Activated T-helper 1 cell treated with anti-CD3 and anti-CD28 coated beads, Interleukin-12 subunit alpha, Interleukin-12 subunit beta, Interleukin-2, Interleukin-4 antibody, amounts not matched to agents 30 ng/mL and 10 ng/mL and 1 ng/mL, durations not matched to agents 14 hours and 24 hours and 36 hours (primary cell): Measurements from ENCODE around the gene MRPS7. TPM values are rescaled to one million over a fixed set of nuclear protein-coding genes. Genes with fewer than 3 reads are reported as not detected.
"Not testable (repeated sequence)": the region's sequence is repeated elsewhere in the genome, so short reads cannot be mapped to it uniquely, and the experiment has no call there.

Experiments used
- DNase-seq: peaks from one replicate; pipeline ENCODE4 v3.0.0; 2021; ENCODE audit warnings: low spot score
- H3K27ac Mint-ChIP-seq: one replicate; pipeline ENCODE4 v1.8.0; 2021; ENCODE audit warnings: mild to moderate bottlenecking, mixed read lengths
- H3K27me3 Mint-ChIP-seq: one replicate; pipeline ENCODE4 v1.8.0; 2022; ENCODE audit warnings: mild to moderate bottlenecking, moderate library complexity, mixed read lengths; ENCODE audit not compliant: insufficient read depth
- H3K36me3 Mint-ChIP-seq: one replicate; pipeline ENCODE4 v1.8.0; 2021; ENCODE audit warnings: low read depth, mixed read lengths
- H3K4me1 Mint-ChIP-seq: one replicate; pipeline ENCODE4 v1.8.0; 2021; ENCODE audit warnings: low read depth, mixed read lengths
- H3K4me3 Mint-ChIP-seq: one replicate; pipeline ENCODE4 v1.8.0; 2021; ENCODE audit warnings: mild to moderate bottlenecking, moderate library complexity, mixed read lengths
- H3K9me3 Mint-ChIP-seq: one replicate; pipeline ENCODE4 v1.8.0; 2021; ENCODE audit warnings: mixed read lengths
- intact Hi-C: fragments of 100-400 bp; cut with micrococcal nuclease; formaldehyde crosslinking; loops from one replicate; pipeline ENCODE4 v1.15.1; 2024
- total RNA-seq: library from RNA; stranded (reverse); gene quantifications from 2 replicates; pipeline ENCODE4 v1.2.3, GENCODE V29; 2022

MRPS7 gene
- total RNA-seq, 1 donor from 2014 or later: 126 TPM

- Mint-ChIP-seq H3K36me3 (peaks cover 27% of the 10 kb centered on the region), H3K9me3 (no peaks in the 10 kb centered on the region), H3K4me3 (peak overlapping the region; percentile 88), H3K4me1 (peaks cover 36% of the 10 kb centered on the region), H3K27me3 (no peaks in the 10 kb centered on the region), H3K27ac (peak overlapping the region; percentile 84)
- no peak for DNase-seq
- intact Hi-C loops: loop anchor here (1.0 to 10.0 kb wide), 5 partner anchors 8 to 405 kb away; partner anchors contain the start of genes FDXR and MYO15B
Observed at GRCh38 chr17:75269844-75270217, 8.2 kb downstream of the MRPS7 start.

DNA sequence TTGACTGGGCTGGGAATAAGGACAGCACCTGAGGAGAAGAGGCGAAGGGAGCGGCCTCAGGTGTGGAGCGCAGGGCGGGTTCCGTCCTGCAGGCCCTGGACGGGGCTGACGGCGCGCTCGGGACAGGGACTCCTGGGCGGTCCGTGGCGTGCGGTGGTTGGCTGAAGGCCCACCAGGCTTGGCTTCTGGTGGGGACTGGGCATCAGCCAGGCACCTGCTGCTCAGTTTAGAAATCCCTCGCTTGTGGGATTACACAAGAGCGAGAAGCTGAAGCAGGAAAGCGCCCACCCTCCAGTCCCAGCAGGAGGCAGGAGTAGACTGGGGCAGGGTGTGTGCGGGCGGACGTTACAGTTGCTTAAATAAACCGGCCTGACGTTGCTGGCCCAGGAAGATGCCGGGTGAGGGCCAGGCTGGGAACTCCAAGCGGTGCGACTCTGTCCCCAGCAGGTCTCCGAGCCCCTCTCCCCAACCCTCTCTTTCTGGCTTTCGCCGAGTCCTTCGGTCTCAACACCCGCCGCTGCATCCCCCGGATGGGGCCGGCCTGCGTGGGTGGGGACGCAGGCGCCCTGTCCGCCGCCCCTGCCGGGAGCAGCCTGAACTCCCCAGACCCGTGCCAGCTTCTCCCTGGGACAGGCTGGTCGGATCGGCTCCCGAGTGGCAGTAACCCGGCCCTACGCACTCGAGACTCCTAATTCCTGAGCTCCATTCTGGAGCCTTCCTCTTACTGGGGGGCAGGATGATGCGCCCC lies 8.7 kb downstream of the MRPS7 start:
- H3K4me3 Mint-ChIP-seq: peak overlapping the region; percentile 88
- intact Hi-C loops: loop anchor here (1.0 to 10.0 kb wide), 3 partner anchors 8 to 314 kb away; partner anchors contain the start of gene MYO15B
- H3K36me3 Mint-ChIP-seq: peaks cover 30% of the 10 kb centered on the region
- DNase-seq: peak; percentile 56
- H3K9me3 Mint-ChIP-seq: no peaks in the 10 kb centered on the region
- peak overlapping the region; percentile 84 for H3K27ac Mint-ChIP-seq
- H3K27me3 Mint-ChIP-seq: no peaks in the 10 kb centered on the region
- peaks cover 36% of the 10 kb centered on the region for H3K4me1 Mint-ChIP-seq

GRCh38 chr17:75270966-75271232 lies 9.2 kb downstream of the MRPS7 start, which contains the start of gene MIF4GD:
Gene MIF4GD, minus strand, starts transcription at chr17:75271231. Its CDS starts 1,036 bp downstream, at chr17:75270195.
- Mint-ChIP-seq H3K27ac (peak within 1 kb of the TSS; percentile 86), H3K36me3 (peaks cover 30% of the 10 kb centered on the region), H3K27me3 (no peaks in the 10 kb centered on the region), H3K9me3 (no peaks in the 10 kb centered on the region), H3K4me3 (peak within 1 kb of the TSS; percentile 92), H3K4me1 (peaks cover 36% of the 10 kb centered on the region)
- intact Hi-C loops: loop anchor here (1.0 to 10.0 kb wide), 7 partner anchors 9 to 314 kb away; partner anchors contain the start of genes MYO15B, SLC25A19 and SUMO2
- no peak for DNase-seq

DNA sequence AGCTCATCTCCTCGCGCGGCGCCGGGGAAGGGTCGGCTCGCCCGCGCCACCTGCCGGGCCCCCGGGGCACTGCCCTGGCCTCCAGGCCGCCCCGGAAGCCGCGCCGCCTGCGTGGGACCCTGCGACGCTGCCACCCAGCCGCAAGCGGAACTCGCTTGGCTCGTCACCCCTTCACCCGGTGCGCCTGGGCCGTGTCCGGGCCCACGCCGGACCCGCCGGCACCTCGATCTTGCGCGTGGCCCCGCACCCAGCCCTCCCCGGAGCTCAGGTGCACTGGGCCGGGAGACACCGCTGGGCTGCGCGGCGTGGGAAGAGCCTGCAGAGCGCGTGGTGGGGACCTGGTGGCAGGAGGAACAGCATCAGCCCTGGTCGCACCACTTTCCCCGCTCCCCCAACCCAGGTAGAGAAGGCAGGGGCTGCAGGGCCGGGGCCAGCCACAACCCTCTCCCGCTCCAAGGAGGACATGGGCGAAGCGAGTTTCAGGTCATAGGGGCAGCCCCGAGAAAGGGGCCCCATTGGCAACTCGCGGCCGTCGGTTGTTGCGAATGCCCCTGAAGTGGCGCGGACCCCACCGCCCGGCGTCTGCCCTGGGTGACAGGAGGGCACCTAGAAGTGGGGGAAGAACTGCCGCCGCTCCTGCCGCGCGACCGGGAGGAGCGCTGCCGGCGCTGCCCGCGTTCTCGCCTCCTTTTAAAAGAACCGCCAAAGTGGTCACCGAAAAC lies 9.7 kb downstream of the MRPS7 start:
- intact Hi-C loops: loop anchor here (1.0 to 10.0 kb wide), 5 partner anchors 18 to 313 kb away; partner anchors contain the start of genes MYO15B, SLC25A19 and SUMO2
- Mint-ChIP-seq H3K27me3 (no peaks in the 10 kb centered on the region), H3K36me3 (peaks cover 29% of the 10 kb centered on the region), H3K4me1 (peaks cover 36% of the 10 kb centered on the region), H3K9me3 (no peaks in the 10 kb centered on the region), H3K4me3 (peak overlapping the region; percentile 92), H3K27ac (peak overlapping the region; percentile 86)
- peak; percentile 90 for DNase-seq

DNA sequence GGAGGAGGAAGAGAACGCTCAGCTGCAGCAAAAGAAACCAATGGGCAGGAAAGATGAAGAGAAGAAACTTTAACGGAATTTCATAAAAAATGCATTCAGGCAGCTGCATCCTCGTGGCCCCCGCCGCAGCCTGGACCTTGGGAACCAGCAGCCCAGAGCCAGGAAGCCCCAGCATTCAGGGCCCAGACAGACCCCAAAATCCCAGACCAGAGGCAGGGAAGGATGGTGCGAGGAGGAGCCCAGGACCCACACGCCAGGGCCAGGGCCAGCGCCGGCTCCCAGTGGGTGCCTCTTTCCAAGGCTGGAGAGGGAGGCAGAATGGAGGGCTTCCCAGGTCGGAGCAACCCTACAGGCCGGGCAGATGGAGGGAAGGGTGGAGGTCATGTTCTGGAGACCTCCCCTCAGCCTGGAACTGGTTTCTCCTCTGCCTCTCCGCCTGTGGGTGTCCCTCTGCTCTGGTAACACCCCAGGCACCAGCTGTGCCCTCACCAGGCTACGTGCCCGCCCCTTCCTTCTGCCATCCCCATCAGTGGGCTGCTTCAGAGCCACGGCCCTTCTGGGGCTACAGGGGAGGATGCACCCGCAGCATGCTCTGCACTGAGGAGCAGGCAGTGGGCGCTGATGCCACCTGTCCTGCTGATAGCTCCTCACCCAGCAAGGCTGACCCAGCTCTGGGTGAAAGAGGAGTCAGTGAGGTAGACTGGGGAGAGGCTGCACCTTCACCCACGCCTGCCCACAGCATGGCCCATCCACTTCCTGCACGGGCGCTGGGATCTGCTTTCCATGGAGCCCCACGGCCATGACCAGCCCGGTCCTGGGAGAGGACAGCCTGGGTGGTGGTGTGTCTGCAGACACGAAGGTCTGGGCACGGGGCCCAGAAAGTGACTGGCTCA lies 10.5 kb downstream of the MRPS7 start:
- no peaks in the 10 kb centered on the region for H3K9me3 Mint-ChIP-seq
- H3K4me3 Mint-ChIP-seq: peak overlapping the region; percentile 92
- DNase-seq: no peak
- H3K36me3 Mint-ChIP-seq: peaks cover 25% of the 10 kb centered on the region
- H3K4me1 Mint-ChIP-seq: peaks cover 36% of the 10 kb centered on the region
- H3K27ac Mint-ChIP-seq: peak overlapping the region; percentile 86
- no peaks in the 10 kb centered on the region for H3K27me3 Mint-ChIP-seq
- intact Hi-C loops: loop anchor here (1.0 to 10.0 kb wide), 5 partner anchors 17 to 313 kb away; partner anchors contain the start of genes MYO15B, SLC25A19 and SUMO2

- Mint-ChIP-seq H3K4me1 (peaks cover 36% of the 10 kb centered on the region), H3K27me3 (no peaks in the 10 kb centered on the region), H3K27ac (peak overlapping the region; percentile 43), H3K4me3 (peak overlapping the region; percentile 92), H3K36me3 (peaks cover 25% of the 10 kb centered on the region), H3K9me3 (no peaks in the 10 kb centered on the region)
- intact Hi-C loops: loop anchor here (10.0 kb wide), 1 partner anchor 312 kb away; the partner anchor contains the start of gene MYO15B
- DNase-seq: no peak
Observed at GRCh38 chr17:75272848-75273184, 11.1 kb downstream of the MRPS7 start.

GRCh38 chr17:75273977-75274708 lies 12.5 kb downstream of the MRPS7 start:
- no peaks in the 10 kb centered on the region for H3K9me3 Mint-ChIP-seq
- peaks cover 33% of the 10 kb centered on the region for H3K4me1 Mint-ChIP-seq
- peaks cover 27% of the 10 kb centered on the region for H3K36me3 Mint-ChIP-seq
- intact Hi-C loops: loop anchor here (10.0 kb wide), 1 partner anchor 311 kb away; the partner anchor contains the start of gene MYO15B
- H3K27ac Mint-ChIP-seq: no peak overlapping the region
- no peaks in the 10 kb centered on the region for H3K27me3 Mint-ChIP-seq
- H3K4me3 Mint-ChIP-seq: peak overlapping the region; percentile 34
- DNase-seq: no peak

GRCh38 chr17:75277664-75278071 lies 16.0 kb downstream of the MRPS7 start:
- no peaks in the 10 kb centered on the region for H3K27me3 Mint-ChIP-seq
- H3K9me3 Mint-ChIP-seq: no peaks in the 10 kb centered on the region
- H3K4me3 Mint-ChIP-seq: no peak overlapping the region
- H3K27ac Mint-ChIP-seq: no peak overlapping the region
- H3K36me3 Mint-ChIP-seq: peaks cover 27% of the 10 kb centered on the region
- no peak for DNase-seq
- intact Hi-C loops: loop anchor here (10.0 kb wide), 1 partner anchor 307 kb away; the partner anchor contains the start of gene MYO15B
- H3K4me1 Mint-ChIP-seq: peaks cover 15% of the 10 kb centered on the region

- H3K4me3 Mint-ChIP-seq, H3K4me1 Mint-ChIP-seq, H3K9me3 Mint-ChIP-seq, H3K27ac Mint-ChIP-seq, DNase-seq, intact Hi-C loops, H3K27me3 Mint-ChIP-seq: not testable (repeated sequence)
- peaks cover 22% of the 10 kb centered on the region for H3K36me3 Mint-ChIP-seq
Observed at GRCh38 chr17:75280189-75280588, 18.5 kb downstream of the MRPS7 start.

- no peak for DNase-seq
- intact Hi-C loops: no loop called here
- Mint-ChIP-seq H3K9me3 (no peaks in the 10 kb centered on the region), H3K4me3 (no peak overlapping the region), H3K36me3 (peaks cover 42% of the 10 kb centered on the region), H3K4me1 (peaks cover 18% of the 10 kb centered on the region), H3K27ac (no peak overlapping the region), H3K27me3 (no peaks in the 10 kb centered on the region)
Observed at GRCh38 chr17:75285123-75285522, 23.4 kb downstream of the MRPS7 start.

DNA sequence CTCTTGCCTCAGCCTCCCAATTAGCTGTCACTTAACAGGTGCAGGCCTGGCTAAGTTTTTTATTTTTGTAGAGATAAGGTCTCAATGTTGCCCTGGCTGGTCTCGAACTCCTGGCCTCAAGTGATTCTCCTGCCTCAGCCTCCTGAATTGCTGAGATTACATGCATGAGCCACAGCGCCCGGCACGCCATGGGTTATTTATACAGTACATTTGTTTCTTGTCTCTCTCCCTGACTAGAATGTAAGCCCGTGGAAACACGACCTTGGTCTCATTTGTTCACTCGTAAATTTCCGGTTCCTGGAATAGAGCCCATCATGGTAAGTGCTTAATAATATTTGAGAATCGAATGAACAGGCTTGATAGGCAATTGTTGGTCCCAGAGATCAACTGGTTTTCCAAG lies 25.5 kb downstream of the MRPS7 start:
- no peak overlapping the region for H3K27ac Mint-ChIP-seq
- H3K4me3 Mint-ChIP-seq: peak overlapping the region; percentile 97
- intact Hi-C loops: no loop called here
- H3K36me3 Mint-ChIP-seq: peaks cover 36% of the 10 kb centered on the region
- peaks cover 22% of the 10 kb centered on the region for H3K4me1 Mint-ChIP-seq
- DNase-seq: no peak
- H3K27me3 Mint-ChIP-seq: no peaks in the 10 kb centered on the region
- no peaks in the 10 kb centered on the region for H3K9me3 Mint-ChIP-seq

DNA sequence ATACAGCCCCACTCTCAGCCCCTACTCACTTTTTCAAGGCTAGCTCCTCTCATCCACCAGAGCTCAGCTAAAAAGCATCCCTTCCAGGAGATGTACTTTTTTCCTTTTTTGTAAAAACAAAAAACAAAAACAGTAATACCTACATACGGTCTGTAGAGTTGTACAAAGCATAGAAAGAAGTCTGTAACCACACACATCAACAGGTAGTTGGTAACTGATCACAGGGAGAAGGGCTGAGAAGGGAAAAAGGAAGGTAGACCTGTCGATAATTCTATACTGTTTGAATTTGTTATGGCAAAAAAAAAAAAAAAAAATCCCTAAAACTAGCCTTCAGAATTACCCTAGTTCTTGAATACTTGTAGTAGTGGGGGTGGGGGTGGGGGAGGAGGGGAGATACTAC lies 26.7 kb downstream of the MRPS7 start:
- H3K27me3 Mint-ChIP-seq: no peaks in the 10 kb centered on the region
- H3K4me1 Mint-ChIP-seq: peaks cover 20% of the 10 kb centered on the region
- peak overlapping the region; percentile 100 for H3K27ac Mint-ChIP-seq
- peak overlapping the region; percentile 97 for H3K4me3 Mint-ChIP-seq
- intact Hi-C loops: loop anchor here (2.0 kb wide), 3 partner anchors 38 to 378 kb away; partner anchors contain the start of genes RECQL5, SAP30BP and TMEM94
- H3K36me3 Mint-ChIP-seq: peaks cover 34% of the 10 kb centered on the region
- no peak for DNase-seq
- no peaks in the 10 kb centered on the region for H3K9me3 Mint-ChIP-seq
